Inflammatory macrophage treated with lipopolysaccharide for 4 hours (primary cell): Measurements from ENCODE around the gene DDB1.

Source experiments
- DNase-seq: peaks from one replicate; pipeline ENCODE4 v3.0.0-alpha.2; 2020

Gene DDB1

DNA sequence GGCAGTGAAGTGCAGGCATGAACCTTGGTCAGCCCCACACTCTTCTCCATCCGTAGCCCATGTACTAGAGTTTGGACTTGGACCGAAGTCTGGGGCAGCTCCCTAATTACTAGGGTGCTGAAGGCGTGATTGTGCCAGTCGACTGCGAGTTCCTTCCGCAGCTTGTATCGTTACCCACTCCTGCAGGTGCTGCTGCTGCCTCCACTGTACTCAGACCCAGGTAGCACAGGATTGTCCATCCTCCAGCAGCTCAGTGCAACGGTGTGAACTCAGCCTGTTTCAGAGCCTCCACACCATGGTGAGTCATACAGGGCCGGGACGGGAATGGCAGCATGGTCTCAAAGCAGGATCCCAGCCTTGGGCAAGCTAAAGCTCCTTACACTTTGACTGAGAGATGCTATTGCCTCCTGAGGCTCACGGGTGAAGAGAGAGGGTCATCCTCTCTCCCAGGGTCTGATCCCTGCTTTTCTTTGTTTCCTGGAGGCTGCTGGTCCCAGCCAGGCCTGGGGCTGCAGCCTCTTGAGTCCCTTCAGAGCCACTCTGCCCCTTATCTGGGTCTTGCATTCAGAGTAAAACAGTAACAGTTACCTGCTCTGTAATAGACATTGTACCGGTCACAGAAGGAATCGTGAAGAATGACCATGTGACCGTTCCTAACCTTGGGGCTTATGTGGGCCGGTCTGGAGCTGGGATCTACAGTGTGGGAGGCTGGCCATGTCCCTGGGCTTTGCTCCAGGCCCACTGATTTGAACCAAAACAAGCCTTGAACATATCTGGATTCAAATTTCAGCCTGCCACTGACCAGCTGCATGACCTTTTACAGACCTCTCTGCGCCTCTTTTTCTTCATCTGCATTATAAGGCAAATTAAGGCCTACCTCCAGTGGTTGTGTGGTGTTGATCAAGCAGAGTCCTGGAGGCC is 1.8 kb upstream of the DDB1 start:
- DNase-seq: no peak

DNA sequence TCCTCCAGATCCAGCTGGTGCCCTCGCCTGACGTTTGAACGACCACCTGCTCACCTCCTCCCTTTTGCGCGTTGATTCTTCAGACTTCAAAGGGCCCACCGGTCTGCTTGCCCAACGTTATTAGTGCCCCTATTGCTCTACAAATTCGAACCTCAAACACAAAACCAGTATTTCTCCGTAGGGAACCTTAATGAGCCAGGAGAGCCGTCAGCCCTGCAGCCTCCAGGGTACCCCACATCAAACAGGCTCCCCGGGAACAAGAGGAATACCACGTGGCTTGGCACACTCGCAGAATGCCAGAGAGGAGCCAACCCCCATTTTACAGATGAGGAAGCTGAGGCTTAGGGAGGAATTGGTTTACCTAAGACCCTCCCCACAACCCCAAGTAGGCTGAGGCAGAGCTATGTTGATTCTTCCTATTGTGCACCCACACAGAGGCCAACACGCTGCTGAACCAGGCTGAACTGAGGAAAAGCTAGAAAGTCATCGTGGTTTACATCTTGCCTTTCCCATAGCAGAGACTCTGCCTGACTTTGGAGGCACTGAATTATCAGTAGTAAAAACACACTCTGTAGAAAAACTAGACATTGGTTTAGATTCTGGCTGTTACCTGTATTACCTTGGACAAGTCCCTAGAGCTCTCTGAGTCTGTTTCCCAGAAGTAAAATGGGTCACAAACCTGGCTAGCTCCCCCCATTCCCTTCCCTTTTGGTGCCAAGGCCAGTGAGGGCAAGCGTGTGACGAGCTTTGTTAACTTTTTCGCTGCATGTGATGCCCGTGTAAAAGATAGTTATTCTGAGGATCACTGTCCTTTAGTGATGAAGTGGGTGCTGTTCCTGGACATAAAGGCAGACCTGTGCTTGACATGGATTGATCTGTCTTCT is 887 bp upstream of the DDB1 start:
- DNase-seq: no peak

DNA sequence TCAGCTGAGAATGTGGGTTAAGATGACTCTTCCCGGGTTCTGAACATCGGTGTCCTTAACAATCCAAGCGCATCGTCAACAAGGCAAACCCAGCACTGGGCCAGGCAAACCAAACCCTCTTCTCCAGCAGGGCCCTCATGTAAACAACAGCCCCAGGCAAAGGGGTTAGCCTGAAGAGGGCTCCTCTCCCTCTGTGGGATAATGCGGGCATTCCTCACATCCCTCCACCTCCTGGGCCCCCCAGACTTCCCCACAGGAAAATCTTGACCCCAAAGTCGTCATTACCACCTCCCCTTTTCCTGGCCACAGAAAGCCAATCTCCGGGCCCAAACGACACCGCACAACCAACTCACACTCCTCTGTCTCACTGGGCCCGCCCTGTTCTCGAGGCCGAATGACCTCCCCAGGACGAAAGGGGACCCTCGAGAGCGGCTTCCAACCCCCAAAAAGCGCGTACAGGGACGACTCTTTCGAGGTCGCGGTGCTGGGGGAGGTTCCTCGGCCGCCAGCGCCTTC is 566 bp downstream of the DDB1 start:
- DNase-seq: peak; percentile 17

DNA sequence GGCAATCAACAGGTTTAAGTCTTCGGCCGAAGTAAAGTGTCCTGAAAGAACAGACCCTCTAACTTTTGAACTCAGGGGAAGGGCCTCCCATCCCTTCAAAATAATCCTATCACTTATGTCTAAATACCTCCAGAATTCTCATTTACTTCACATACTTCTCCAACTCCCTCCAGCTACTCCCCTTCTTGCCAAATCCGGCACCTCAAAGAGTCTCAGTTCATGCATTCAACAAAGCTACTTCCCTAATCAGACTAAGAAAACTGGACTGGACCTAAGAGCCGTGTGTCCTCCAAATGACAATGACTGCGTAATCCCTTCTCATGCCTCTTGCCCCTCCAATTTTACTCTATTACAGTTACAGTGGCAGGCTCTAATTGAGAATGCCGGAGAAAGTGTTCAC is 1.3 kb downstream of the DDB1 start:
- peak; percentile 67 for DNase-seq

GRCh38 chr11:61329871-61330270 is 3.0 kb downstream of the DDB1 start:
- no peak for DNase-seq

DNA sequence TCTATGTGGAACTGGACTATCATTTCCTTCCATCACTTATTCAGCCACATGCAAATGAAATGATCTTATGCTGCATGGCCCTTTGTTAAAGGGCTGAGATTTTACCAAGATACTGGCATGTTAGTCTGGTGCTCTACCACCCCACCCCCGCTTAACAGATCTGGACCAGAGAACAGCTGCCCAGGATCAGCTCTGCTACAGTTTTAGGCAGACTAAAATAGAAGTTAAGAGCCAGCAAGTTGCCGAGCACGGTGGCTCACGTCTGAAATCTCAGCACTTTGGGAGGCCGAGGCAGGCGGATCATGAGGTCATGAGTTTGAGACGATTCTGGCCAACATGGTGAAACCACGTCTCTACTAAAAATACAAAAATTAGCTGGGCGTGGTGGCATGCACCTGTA is 4.6 kb downstream of the DDB1 start:
- DNase-seq: no peak

GRCh38 chr11:61327669-61328071 is 5.2 kb downstream of the DDB1 start:
- DNase-seq: no peak

- DNase-seq: no peak
Measured at GRCh38 chr11:61325649-61326414, 7.1 kb downstream of the DDB1 start.

DNA sequence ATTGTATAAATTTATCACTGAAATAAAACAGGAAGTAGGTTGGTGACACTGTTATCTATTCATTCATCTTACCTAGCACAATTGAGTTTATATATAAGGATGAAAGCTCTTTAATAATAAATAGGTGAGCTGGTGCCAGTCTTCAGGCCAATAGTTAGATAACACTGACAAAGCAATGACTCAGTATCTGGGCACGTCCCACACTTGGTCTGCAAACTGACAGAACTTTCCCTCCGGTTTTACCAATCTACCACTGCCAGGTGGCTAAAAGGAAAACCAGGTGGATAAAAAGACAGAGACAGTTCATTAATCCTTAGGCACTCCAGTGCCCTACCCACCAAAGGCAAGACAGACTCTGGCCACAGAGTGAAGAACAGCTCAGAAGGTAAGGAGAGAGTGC is 17.6 kb downstream of the DDB1 start:
- DNase-seq: no peak

DNA sequence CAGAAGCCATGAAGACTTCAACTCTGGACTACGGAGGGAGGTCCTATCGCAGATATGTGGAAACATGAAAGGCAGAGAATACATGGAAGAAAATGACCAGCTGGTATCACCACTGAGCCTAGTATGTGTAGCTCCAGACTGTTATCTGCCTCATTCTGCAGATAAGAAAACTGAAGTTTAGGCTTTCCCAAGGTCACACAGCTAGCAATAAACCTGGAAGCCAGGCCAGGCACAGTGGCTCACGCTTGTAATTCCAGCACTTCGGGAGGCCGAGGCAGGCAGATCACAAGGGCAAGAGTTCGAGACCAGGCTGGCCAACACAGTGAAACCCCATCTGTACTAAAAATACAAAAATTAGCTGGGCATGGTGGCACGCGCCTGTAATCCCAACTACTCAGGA is 22.2 kb downstream of the DDB1 start:
- DNase-seq: no peak

DNA sequence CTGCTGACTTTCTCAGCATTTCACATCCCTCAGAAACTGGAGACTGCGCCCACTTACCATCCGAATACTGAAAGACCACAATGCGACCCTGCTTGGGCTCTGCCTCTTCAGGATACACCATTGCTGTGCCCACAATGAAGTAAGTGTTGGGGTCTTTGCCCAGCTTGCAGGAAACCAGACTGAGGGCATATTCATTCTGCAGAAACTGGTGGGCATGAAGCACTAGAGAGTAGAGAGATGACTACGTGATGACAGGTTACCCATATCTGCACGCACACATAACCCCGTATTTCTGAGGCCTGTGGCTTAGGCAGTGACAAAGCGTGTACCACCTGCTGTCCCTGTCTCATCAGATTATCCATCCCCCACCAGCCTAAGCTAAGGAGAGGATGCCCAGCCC is 23.2 kb downstream of the DDB1 start:
- DNase-seq: no peak

GRCh38 chr11:61309141-61309540 is 23.8 kb downstream of the DDB1 start:
- DNase-seq: no peak

DNA sequence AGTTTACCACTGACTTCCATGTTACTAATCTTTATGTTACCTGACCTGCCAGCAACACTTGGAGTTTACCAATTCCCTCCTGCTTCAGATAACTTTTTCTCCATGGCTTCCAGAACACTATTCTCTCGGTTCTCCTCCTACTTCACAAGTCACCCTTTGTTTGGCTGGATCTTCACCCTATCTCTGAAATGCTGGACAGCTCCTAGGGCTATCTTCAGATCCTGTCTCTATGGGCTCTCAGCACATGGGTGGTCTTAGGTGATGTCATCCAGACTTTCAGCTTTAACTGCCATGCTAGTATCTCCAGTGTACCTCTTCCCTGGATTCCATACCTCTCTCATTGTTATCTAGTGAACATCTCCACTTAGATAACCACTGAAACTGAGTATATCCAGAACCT is 25.6 kb downstream of the DDB1 start:
- DNase-seq: no peak

DNA sequence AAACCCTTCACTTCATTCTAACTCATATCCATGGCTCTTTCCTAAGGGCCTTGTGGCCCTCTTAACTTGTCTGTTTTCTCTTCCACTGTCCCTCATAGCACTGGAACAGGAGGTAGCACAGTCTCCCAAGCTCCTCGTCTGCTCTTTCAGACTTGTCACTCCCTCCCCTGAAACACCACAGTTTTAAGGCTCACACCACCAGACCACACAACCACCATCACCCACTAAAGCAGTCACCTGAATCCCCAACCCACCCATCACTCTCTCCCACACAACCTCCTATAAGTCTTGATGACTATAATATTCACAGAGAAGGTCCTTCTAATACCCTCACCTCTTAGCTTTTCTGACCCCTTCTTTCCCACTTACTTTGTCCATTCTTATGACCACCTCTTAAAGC is 26.7 kb downstream of the DDB1 start:
- no peak for DNase-seq

DNA sequence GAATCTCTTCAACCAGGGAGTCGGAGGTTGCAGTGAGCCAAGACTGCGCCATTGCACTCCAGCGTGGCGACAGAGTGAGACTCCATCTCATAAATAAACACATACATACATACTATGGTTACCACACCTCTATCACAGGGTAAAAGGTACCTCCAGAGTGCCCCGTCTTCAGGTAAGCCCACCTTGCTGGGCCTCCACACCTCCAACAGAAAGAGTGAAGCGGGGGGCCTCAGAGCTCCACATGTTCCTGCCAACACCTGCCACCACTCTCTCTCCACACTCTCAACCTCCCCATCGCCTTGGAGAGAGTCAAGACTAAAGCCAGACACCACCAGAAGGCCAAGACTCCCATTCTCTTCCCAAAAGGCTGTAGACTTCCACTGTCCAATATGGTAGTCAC is 27.5 kb downstream of the DDB1 start:
- no peak for DNase-seq

- DNase-seq: no peak
Measured at GRCh38 chr11:61303725-61304124, 29.2 kb downstream of the DDB1 start.

DNA sequence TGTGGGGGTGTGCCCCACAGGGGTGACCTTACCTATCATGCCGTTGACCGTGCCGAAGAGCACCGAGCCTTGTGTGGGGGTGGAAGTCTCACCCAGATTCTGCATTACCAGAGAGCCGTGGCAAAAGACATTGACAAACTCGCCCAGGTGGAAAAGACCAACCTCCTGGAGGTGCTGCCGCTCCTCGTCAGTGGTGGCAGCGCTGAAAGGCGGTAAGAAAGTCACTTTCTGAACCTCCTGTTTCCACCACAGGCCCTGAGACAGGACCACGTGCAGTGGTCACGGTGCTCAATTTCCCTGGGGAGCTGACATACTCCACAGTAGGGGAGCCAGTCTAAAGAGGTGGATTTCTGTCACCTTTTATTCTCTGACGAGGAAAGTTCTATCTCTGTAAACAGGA is 30.4 kb downstream of the DDB1 start:
- no peak for DNase-seq

- DNase-seq: no peak
Measured at GRCh38 chr11:61298663-61299244, 34.2 kb downstream of the DDB1 start.

DNA sequence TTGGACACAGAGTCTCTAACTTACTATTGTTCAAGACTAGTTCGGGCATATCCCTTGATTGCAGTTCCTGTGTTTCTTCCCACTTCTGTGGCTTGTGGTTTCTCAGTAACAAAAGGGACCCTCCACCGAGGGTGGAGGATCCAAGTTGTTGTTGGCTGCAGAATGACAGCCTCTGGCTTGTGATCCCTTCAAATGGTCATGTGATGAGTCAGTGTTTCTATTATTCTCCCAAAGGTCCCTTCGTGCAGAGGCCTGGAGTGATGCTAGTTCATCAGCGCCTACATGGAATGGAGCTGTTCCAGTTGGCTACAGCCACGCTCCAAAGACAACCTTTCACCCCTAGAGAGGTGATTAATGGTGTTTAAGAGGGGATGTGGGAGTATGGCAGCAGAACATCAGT is 35.2 kb downstream of the DDB1 start:
- DNase-seq: peak; percentile 76

DNA sequence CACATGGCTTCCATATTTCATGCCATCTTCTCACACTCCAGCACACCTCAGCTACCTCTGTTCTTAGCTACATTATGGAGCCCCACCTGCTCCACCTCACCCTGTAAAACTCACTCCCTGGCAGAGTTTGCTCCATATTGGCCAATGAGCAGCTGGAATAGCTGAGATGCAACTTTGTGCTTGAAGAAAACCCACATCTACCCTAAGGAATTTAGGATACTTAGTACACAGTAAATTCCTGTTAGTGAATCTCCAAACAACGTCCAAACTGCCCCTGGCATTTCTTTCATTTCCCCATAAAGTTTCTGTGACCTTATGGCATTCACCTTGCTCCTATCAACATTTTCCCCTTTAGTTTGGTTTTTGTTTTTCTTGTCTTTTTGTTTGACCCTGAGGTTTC is 35.6 kb downstream of the DDB1 start:
- DNase-seq: no peak

- no peak for DNase-seq
Measured at GRCh38 chr11:61295596-61295926, 37.3 kb downstream of the DDB1 start.

DNA sequence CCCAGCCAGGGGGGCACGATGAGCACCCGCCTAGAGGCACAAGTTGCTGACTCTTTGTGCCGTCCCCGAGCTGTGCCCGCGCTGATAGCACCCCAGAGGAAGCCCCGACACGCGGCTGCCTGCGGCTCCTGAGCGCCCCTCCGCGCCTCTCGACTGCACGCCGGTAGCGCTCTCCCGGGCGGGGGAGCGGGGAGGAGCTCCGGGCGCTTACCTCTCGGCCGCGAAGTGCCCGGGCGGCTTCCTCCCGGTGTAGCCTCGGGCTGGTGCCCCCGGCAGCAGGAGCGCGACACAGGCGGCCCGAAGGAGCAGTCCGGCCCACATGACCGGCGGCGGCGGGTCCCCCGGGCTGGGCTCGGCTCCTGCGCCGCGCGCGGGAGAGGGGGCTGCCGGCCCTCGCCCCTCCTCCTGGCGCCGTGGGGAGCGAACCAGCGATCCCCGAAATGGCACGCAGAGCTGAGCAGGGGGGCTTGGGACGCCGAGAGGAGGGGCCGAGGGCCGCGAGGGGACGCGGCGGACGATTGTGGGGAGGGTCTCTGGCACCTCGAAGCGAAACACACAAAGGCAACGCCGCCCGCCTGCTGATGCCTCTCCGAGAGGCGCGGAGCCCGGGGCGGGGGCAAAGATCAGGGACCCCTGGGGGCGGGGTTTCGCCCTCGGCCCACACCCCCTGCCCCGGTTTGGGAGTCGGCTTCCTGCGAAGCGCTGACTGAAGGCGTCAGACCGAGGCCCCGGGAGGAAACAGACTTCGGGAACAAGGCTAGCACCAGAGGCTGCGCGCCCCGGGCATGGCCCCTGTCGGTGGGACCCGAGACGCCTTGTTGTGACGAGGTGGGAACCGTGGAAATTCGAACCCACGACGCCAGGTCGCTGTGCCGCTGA is 37.9 kb downstream of the DDB1 start, which contains the start of gene VWCE:
Gene VWCE, minus strand, starts transcription at position 600 of the 879 bp plus-strand sequence. Its CDS starts 279 bp downstream, at position 321.
- peak; percentile 49 for DNase-seq
